Aorta (tissue), 5 donors: Measurements from ENCODE around the gene ZNHIT3. TPM values are rescaled to one million over a fixed set of nuclear protein-coding genes. Genes with fewer than 3 reads are reported as not detected.

ENCODE experiments used
- ATAC-seq: fragments of 200-7000 bp; cut with Tn5 transposase; one replicate; pipeline ENCODE4 v1.9.1; 2022; ENCODE audit warnings: moderate library complexity; ENCODE audit not compliant: low FRiP score
- DNase-seq, 2 donors: peaks; one replicate each; pipeline ENCODE4 v3.0.0-alpha.2; 2020
- H3K27ac ChIP-seq, 2 donors: one replicate each; pipeline ENCODE4 v1.5.1; 2013; ENCODE audit warnings: low read length in 2 of 2, mild to moderate bottlenecking in 2 of 2, moderate library complexity in 2 of 2, control low read depth in 1 of 2, inconsistent platforms in 1 of 2, low read depth in 1 of 2
- H3K27me3 ChIP-seq, 2 donors: one replicate each; pipeline ENCODE4 v1.6.1; 2013; ENCODE audit warnings: control low read depth in 1 of 2, low read length in 1 of 2, mild to moderate bottlenecking in 1 of 2, moderate library complexity in 1 of 2; ENCODE audit not compliant: insufficient read depth in 2 of 2, control insufficient read depth in 1 of 2
- H3K36me3 ChIP-seq, 2 donors: one replicate each; pipeline ENCODE4 v1.6.1; 2013; ENCODE audit warnings: control low read depth in 1 of 2, low read length in 1 of 2, mild to moderate bottlenecking in 1 of 2; ENCODE audit not compliant: insufficient read depth in 2 of 2, control insufficient read depth in 1 of 2
- H3K4me1 ChIP-seq, 2 donors: one replicate each; pipeline ENCODE4 v1.6.1; 2013; ENCODE audit warnings: low read length in 2 of 2, control low read depth in 1 of 2, mild to moderate bottlenecking in 1 of 2, moderate library complexity in 1 of 2; ENCODE audit not compliant: insufficient read depth in 2 of 2, control insufficient read depth in 1 of 2
- H3K4me3 ChIP-seq, 2 donors: one replicate each; pipeline ENCODE4 v1.5.1; 2013; ENCODE audit warnings: low read length in 2 of 2, control low read depth in 1 of 2, mild to moderate bottlenecking in 1 of 2
- H3K9me3 ChIP-seq: one replicate; pipeline ENCODE4 v1.6.1; 2013; ENCODE audit warnings: mild to moderate bottlenecking, low read length; ENCODE audit not compliant: control insufficient read depth
- WGBS, 2 donors: extraction: QIAGEN DNeasy Blood & Tissue Kit; methylation state at CpG; one replicate each; pipeline ENCODE4 v1.1.7; 2013; 5-methylcytosine and 5-hydroxymethylcytosine counted together
- intact Hi-C, 2 donors: fragments of 100-400 bp; cut with DNase I; formaldehyde crosslinking; loops; one replicate each; pipeline versions ENCODE4 v1.14.2 to v1.15.0; 2022
- polyA plus RNA-seq, 2 donors: library from polyadenylated mRNA; stranded (reverse); fragments of 200-250 nt; gene quantifications; one replicate each; pipeline ENCODE4 v1.2.3, GENCODE V29; 2013
- total RNA-seq, 2 donors: library from RNA; stranded (reverse); fragmentation: NEBNext Ultra II Directional; extraction: Animal tissue kit (Norgen Biotek cat#: 25700); gene quantifications; one replicate each; pipeline ENCODE4 v1.2.1, GENCODE V29; 2021
- donor health status: healthy with polysubstance abuse.
- donor health status: Bipolar disorder and iron deficiency.
- donor health status: DM: no; HTN: no; CAD: no.
- donor health status: DM: no; HTN: no; CAD: no.
- donor health status: DM: yes; HTN: yes; CAD: no.

ZNHIT3 gene
- total and polyA plus RNA-seq, 4 donors, result 20.2 to 50.0 (median 34.5) TPM

DNA sequence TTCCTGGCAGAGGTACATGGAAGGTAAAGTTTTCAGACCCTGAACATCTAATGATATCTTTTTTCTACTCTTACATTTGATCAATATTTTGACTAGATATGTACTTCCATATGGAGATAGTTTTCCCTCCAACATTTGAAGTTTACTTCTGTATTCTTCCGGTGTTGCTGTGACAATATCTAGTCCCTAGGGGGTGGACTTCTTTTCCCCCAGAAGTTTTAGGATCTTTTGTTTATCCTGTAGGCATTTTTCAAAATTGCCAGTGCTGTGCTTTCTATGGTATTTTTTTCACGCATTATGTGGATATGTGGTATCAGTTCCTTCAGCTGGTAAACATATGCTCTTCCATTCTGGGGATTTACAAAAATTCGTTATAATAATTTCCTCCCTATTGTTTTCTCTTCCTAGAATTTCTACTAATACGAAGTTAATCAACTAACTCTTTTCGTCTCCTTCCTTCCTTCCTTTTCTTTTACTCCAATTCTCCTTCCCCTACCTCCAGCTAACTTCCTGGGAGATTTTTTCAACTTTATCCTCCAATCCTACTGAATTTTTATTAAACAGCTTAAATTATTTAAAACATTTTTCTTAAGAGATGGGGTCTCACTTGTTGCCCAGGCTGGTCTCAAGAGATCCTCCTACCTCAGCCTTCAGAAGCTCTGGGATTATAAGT lies 26.1 kb upstream of the ZNHIT3 start:
- DNase-seq, result no peak
- no peaks in the 10 kb centered on the region for H3K9me3 ChIP-seq
- H3K4me1 ChIP-seq, result no peaks in the 10 kb centered on the region
- intact Hi-C loops, result no loop called here
- H3K27me3 ChIP-seq, result no peaks in the 10 kb centered on the region
- H3K36me3 ChIP-seq, result no peaks in the 10 kb centered on the region
- no peak for ATAC-seq
- WGBS, 2 donors, result 72 to 75% methylated on average over 5 of the region's 5 CpGs
- no peak overlapping the region for H3K27ac ChIP-seq
- H3K4me3 ChIP-seq, result no peak overlapping the region

DNA sequence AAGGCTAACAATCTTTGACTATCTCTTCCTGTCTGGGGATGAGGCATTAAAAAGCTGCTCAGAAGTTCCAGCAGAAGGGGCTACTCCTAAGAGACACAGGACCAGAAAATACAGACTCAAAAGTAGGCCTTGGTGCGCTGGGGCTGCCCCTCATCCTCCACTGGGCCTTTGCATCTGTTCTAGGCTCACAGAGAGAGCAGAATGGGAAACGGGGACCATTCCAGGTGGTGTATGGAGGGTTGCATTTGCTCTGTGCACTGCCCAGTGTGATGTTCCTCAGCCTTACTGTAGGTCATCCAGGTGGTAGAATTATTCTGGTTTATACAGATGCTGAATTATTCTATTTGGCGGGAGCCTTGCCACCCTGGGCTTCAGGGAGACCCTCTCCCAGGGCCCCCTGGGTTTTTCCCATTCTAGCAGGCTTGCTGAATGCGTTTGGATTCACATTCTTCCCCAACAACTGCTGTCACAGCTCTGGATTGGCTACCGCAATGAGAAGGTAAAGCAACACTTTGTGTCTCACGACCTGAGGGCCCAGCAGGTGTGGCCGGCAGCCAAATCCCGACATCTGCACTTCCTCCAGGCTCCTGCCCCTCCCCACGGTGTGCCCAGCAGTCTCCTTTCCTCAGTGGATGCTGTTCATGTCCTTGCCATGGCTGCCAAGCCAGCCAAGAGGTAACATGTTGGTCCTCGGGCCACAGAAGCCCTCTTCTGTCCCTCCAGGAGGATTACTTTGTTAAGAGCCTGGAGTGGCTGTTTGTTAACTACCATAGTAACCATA lies 25.0 kb upstream of the ZNHIT3 start:
- no peak for DNase-seq
- H3K4me1 ChIP-seq, result no peaks in the 10 kb centered on the region
- intact Hi-C loops, result no loop called here
- no peak overlapping the region for H3K4me3 ChIP-seq
- H3K36me3 ChIP-seq, result no peaks in the 10 kb centered on the region
- no peaks in the 10 kb centered on the region for H3K27me3 ChIP-seq
- no peaks in the 10 kb centered on the region for H3K9me3 ChIP-seq
- 49 to 56% methylated on average over 10 of the region's 10 CpGs for WGBS, 2 donors
- no peak overlapping the region for H3K27ac ChIP-seq
- ATAC-seq, result no peak

DNA sequence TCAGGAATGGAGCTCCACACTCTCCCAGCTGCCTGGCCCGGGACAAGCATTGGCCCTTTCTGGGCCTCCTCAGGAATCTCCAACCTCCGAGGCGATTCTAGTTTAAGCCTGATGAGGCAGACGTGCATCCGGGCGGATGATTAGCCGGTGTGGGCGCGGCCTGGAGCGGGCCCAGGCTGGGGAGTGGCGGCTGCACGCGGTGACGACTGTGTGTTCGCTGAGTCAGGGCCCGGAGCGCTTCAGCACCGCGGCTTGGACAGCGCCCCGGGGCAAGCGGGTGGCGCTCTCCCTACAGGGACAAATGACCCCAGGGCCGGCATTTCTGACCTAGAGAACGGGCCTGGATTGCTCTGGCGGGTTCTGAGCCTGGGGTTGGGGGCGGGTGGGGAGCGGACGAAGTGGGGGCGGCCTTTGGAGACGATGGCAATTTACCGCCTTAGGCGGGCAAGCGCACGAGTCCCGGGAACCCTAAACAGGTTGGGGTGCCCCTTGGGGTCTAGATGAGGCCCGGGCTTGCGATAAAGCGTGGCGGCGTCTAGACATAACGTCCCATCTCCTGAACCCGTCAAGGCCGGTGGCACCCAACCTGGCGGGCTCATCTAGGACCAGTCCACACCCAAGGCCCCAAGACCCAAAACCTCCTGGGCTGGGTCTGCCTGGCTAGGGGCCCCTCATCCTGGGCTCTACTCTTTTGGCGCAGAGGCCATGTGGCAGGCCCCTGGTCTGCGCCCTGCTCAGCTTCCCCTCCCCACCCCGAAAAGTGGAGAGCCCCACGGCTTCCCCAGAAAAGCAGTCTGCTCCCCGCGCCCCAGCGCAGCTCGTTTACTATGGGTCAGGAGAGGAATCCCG lies 22.3 kb upstream of the ZNHIT3 start:
- H3K27me3 ChIP-seq, result no peaks in the 10 kb centered on the region
- intact Hi-C loops, result no loop called here
- no peak for DNase-seq
- H3K4me3 ChIP-seq, result no peak overlapping the region
- no peaks in the 10 kb centered on the region for H3K36me3 ChIP-seq
- 11 to 13% methylated on average over 54 of the region's 54 CpGs for whole genome bisulfite sequencing, 2 donors
- peak; percentile 73 for ATAC-seq
- no peak overlapping the region for H3K27ac ChIP-seq
- no peaks in the 10 kb centered on the region for H3K4me1 ChIP-seq
- H3K9me3 ChIP-seq, result no peaks in the 10 kb centered on the region

DNA sequence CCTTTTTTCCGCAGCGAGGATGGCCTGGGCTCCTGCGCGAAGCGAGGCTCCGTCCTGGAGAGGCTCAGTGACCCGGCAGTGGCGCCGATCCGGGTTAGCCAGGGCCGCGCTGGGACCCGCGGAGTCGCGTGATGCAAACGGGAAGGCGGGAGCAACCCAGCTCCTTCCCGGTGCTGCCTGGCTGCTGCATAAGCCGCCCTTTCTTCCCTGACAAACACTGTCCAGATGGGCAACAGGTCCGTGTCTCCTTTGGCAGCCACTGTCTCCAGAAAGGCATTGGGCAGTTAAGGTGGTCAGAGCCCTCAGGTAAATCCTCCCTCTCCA lies 21.8 kb upstream of the ZNHIT3 start:
- Histone ChIP-seq H3K4me3 (no peak overlapping the region), H3K27ac (no peak overlapping the region), H3K9me3 (no peaks in the 10 kb centered on the region), H3K27me3 (no peaks in the 10 kb centered on the region), H3K4me1 (no peaks in the 10 kb centered on the region), H3K36me3 (no peaks in the 10 kb centered on the region)
- WGBS, 2 donors, result 6 to 8% methylated on average over 21 of the region's 21 CpGs
- intact Hi-C loops, result no loop called here
- DNase-seq, result no peak
- no peak for ATAC-seq

DNA sequence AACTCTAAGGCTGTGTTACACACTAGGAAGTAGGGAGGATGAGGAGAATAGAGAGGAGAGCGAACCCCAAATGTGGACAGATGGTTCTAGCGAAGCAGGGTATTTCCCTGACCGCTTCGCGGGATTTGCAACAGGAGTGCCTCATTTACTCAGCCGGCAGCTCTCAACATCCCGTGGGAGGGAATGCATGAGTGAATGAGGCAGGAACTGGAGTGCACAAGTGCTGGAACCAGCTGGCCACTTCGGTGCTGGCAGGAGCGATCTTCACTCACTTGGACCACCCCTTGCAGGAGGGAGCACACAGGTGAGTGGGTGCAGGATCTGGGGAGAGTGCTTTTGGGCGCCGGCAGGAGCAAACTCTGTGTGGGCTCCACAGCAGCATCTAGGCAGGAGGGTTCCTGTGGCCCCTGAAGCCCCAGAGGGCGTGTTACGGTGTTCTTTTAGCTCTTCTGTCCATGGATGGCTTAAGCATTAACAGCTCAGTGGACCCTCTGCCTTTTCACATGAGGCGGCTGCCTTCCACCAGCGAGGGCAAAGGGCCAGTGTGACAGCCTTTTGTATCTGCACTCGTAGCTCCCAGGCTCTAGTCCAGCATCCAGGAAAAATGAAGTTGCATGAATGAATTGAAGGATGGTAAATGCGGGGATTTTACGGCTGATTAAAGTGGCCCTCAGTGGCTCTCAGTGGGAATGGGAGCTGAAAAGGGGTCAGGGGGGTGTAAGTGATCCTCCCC lies 17.4 kb upstream of the ZNHIT3 start:
- H3K36me3 ChIP-seq, result no peaks in the 10 kb centered on the region
- H3K4me3 ChIP-seq, result no peak overlapping the region
- H3K27me3 ChIP-seq, result no peaks in the 10 kb centered on the region
- H3K9me3 ChIP-seq, result no peaks in the 10 kb centered on the region
- ATAC-seq, result no peak
- intact Hi-C loops, result no loop called here
- H3K27ac ChIP-seq, result no peak overlapping the region
- H3K4me1 ChIP-seq, result no peaks in the 10 kb centered on the region
- DNase-seq, result no peak
- WGBS, 2 donors, result 60 to 62% methylated on average over 18 of the region's 18 CpGs

DNA sequence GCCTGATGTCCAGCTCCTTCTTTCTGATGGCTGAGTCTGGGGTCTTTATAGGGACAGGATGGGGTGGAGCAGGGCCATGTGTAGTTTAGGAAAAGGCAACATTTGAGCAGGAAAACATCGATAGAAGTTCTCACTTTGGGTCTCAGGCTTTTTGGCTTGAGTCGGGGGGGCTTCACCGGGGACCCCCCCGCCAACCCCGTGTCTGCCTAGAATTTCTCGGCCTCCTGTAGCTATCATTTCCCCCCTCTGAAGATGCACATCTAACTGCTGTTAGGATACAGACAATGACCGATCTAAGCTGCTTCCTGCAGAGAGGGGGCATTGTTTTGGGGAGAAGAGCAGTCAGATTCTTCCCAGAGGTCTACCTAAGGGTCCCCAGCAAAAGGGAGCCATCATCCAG lies 16.7 kb upstream of the ZNHIT3 start:
- no peak overlapping the region for H3K4me3 ChIP-seq
- whole genome bisulfite sequencing, 2 donors, result 66 to 70% methylated on average over 7 of the region's 7 CpGs
- H3K27ac ChIP-seq, result no peak overlapping the region
- intact Hi-C loops, result no loop called here
- H3K36me3 ChIP-seq, result no peaks in the 10 kb centered on the region
- H3K27me3 ChIP-seq, result no peaks in the 10 kb centered on the region
- ATAC-seq (no peak), DNase-seq (no peak)
- H3K9me3 ChIP-seq, result no peaks in the 10 kb centered on the region
- no peaks in the 10 kb centered on the region for H3K4me1 ChIP-seq

DNA sequence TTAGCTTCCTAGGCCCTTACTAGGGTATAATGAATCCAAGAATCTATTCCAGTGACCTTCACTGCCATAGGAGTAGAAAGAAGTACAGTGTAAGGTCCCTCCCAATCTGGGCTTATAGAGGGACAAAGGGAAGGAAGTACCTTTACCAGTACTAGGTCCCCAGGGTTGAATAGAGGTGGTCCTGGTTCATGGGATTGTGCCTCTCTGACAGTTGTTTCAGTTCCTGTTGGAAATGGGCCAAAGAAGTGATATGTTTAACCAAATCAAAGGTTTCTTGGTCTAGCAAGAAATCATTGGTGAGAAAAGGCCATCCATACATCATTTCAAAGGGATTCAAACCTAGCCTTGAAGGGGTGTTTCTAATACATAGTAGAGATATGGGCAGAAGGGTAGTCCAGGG lies 16.0 kb upstream of the ZNHIT3 start:
- Histone ChIP-seq H3K4me3 (no peak overlapping the region), H3K36me3 (no peaks in the 10 kb centered on the region), H3K4me1 (no peaks in the 10 kb centered on the region), H3K27me3 (no peaks in the 10 kb centered on the region), H3K27ac (no peak overlapping the region), H3K9me3 (no peaks in the 10 kb centered on the region)
- DNase-seq (no peak), ATAC-seq (no peak)
- intact Hi-C loops, result no loop called here

DNA sequence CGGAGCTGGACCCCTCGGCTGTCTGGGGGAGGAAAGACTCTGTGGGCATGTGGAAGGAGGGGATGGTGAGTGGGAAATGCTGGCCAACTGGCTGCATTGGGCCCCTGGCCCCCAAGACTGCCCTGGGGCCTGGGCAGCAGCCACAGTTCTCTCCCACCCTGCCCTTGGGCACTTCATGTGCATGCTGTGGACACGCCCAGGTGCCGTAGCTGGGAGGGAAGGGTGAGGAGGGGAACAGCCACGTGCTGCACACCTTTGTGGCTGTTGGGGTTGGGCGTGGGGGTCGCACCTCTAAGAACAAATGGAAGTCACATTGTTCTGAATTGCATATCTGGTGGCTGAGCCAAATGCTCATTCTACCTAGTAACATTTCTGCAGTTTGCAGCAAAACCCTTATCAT lies 11.9 kb upstream of the ZNHIT3 start:
- no peaks in the 10 kb centered on the region for H3K27me3 ChIP-seq
- no peaks in the 10 kb centered on the region for H3K4me1 ChIP-seq
- WGBS, 2 donors, result 58 to 63% methylated on average over 7 of the region's 7 CpGs
- DNase-seq (no peak), ATAC-seq (no peak)
- intact Hi-C loops, result no loop called here
- no peaks in the 10 kb centered on the region for H3K9me3 ChIP-seq
- no peaks in the 10 kb centered on the region for H3K36me3 ChIP-seq
- H3K4me3 ChIP-seq, result no peak overlapping the region
- no peak overlapping the region for H3K27ac ChIP-seq
